Camera-type eye (tissue), 1 donor: Measurements from ENCODE around the gene GIT1. TPM values are rescaled to one million over a fixed set of nuclear protein-coding genes. Genes with fewer than 3 reads are reported as not detected.

Source experiments
- total RNA-seq: library from RNA; depleted of rRNA; stranded (reverse); fragments of >200 nt; gene quantifications from one replicate; pipeline ENCODE4 v1.2.3, GENCODE V29; 2014

Gene GIT1, protein sequence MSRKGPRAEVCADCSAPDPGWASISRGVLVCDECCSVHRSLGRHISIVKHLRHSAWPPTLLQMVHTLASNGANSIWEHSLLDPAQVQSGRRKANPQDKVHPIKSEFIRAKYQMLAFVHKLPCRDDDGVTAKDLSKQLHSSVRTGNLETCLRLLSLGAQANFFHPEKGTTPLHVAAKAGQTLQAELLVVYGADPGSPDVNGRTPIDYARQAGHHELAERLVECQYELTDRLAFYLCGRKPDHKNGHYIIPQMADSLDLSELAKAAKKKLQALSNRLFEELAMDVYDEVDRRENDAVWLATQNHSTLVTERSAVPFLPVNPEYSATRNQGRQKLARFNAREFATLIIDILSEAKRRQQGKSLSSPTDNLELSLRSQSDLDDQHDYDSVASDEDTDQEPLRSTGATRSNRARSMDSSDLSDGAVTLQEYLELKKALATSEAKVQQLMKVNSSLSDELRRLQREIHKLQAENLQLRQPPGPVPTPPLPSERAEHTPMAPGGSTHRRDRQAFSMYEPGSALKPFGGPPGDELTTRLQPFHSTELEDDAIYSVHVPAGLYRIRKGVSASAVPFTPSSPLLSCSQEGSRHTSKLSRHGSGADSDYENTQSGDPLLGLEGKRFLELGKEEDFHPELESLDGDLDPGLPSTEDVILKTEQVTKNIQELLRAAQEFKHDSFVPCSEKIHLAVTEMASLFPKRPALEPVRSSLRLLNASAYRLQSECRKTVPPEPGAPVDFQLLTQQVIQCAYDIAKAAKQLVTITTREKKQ
- 32.7 TPM for total RNA-seq

DNA sequence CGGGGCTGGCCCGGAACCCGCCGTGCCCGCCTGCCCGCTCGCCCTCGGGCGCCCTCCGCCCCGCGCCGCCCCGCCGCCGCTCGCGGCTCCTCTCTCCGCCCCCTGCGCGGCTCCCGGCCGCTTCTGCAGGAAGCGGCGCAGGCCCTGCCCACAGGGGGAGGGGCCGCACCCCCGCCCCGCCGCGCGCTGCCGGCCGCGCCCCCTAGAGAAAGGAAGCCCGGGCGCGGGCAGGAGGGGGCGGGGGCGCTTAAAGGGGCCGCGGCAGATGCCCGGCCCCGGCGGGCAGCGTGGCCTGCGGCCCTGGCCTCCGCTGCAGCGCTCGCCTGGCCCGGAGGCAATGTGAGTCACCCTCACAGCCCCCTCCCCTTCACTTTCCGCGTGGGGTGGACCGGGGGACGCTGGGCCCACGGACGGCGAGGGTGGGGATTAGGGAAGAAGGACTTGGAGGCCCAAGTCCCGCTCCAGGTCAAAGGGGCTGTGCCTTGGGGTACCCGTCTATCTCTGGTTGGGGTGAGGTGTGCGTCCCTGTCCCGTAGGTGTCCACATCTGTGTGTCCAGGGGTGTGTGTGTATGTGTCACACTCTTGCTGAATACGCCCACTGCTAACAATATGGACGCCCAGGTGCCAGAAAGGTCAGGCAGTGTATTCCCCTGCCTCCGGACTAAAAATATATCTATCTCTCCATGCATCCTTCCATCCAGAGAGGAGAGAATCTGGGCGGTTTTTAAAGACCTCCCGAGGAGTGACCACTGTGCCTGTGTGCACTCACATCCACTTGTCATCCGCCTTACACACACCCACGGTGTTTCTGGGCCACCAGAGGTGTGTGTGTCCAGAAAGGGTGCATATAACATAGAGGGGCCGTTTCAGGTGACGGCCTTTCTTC, at the start of gene GIT1:
TSS of gene GIT1 (minus strand) at position 125 of the 887 bp plus-strand sequence. CDS start 270 bp downstream, outside the sequence.

DNA sequence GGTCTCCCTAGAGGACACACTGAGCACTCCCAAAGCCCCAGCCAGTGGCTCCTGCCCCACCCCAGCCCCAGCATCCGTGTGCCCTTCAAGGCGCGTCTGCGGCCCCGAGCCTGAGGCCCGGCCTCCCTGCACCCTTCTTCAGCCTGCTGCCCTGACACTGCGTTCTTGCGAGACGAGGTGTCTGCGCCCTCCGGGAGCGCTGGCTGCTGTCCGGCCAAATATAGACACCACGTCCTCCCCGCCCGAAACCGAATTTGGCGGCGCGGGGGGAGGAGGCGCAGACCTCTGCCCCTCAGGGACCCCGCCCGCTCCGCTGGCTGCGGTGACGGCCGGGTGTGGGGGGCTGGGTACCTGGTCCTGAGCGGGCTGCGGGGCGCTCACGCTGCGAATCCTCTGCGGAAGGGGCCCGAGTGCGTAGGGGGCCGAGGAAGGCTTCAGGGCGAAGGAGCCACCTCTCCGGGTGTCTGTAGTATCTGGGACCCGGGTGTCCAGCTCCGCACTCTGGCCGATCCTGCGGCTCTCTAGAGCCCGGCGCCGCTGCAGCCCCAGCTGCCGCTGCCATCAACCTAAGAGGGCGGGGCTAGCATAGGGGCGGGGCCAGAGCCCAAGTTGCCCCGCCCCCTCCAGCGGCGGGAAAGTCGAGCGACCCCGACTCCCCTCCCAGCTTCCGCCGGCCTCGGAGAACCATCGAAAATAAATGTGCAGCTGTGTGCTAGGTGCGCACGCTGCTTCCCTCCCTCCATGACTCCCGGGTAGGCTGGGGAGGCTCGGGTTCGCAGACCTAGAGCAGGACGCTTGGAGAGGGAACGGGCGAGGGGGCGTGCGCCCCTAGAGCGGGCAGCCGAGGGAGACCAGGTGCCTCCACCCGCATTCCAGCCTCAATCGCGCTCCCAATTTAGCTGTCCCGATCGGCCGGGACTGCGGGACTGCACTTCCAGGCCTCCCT, 33.2 kb upstream of the GIT1 start, which contains the start of gene CORO6:
TSS of gene CORO6 (minus strand) at position 576 of the 946 bp plus-strand sequence. CDS start 1,491 bp downstream, outside the sequence.

DNA sequence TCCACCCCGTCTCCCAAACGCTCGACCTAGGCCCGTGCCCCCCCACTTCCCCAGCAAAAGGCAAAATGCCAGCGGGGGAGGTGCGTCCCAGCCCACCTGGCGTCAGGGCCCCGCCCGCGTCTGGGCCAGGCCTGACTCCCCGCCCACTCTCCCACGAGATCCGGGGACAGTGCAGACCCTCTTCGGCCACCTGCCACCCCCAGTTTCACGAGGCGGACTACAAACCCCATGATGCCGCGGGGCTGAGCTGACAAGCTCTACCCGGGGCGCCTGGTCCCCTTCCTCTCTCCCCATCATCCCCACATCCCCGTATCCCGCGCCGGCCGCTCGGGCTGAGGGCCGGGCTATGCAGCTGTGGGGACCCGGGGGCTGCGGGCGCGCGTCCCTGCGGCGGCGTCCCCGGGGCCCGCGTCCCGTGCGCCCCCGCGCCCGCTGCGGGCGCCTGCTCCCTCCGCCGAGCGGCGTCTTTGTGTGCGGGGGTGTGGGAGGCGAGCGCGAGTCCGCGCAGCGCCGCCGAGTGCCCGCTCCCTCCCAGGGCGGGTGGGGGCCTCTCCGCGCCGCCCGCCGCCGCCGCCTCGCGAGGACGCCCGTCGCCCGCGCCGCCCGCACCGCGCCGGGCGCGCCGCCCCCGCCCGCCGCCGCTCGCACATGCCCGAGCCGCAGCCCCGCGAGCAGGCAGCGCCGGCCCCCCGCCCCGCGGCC, 3.6 kb upstream of the GIT1 start, which contains the start of gene ANKRD13B:
TSS of gene ANKRD13B (plus strand) at position 283 of the 702 bp plus-strand sequence. CDS start 490 bp downstream, outside the sequence.

DNA sequence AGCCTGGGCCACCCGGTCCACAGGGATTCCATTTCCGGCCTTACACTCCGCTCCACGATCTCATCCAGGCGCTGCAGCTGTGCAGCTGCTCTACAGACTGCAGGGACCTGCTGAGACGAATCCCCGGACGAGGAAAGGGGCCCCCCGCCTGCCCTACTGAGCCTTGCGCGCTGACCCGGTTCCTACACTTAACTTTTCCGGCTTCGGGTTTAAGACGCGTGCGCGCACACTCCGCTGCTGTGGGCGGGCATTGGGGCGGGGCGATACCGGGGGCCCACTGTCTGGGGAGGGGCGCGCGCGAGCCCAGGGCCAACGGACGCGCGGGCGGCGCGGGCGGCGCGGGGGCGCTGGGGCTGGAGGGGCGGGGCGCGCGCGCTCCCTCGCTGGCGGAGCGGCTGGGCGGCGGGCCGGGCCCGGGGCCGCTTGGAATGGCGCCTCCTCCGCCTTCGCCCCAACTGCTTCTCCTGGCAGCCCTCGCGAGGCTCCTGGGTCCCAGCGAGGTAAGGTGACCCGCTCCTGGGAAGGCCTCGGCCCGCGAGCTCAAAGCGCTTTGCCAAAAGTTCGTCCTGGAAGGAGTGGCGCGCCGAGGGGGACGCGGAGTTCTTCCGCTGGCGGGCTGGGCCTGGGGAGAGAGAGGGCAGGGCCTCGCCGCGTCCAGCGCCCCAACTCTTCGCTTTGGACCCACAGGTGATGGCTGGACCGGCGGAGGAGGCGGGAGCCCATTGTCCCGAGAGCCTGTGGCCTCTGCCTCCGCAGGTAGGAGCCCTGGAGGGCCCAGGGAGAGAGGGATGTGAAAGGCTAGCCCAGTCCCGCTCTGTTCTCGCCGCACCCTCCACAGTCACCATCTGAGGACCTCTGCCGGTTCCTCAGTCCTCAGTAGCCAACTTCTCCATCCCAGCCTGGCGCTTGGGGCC, 20.9 kb downstream of the GIT1 start, which contains the start of gene TP53I13:
TSS of gene TP53I13 (plus strand) at position 371 of the 914 bp plus-strand sequence. CDS start at position 429, 58 bp downstream.

DNA sequence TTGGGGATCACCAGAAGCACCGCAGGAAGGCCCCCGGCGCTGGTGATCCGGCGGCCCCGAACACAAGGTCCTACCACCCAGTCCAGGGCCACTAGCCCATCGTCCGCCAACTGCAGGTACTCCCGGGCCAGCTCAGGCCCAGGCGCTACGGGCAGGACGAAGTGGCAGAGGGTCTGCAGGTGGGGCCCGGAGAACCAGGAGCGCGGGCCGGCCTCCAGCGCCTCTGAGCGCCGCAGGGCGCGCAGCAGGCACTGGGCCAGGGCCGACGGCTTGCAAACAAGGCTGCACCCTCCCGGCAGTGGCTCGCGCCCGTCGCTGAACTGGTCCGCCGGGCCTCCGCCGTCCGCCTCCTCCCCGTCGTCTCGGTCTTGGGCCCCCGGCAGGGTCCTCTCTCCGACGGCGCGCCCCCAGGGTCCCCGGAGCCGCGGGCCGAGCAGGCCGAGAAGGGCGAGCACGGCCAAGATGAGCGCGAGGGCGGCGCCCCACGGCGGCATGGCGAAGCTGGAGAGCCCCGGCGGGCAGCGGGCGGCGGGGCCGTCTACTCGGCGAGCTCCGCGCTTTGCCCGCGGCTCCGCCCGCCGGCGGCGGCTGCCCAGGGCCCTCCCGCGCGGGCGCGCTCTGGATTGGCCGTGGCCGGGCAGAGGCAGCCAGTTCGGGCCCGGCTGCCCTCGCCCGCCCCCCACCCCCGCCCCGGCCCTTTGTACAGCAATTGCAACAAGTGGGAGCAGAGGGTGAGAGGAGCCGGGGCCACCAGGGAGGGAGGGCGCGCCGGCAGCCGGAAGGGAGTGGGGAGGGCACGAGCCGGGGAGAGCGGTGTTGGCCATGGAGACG, 22.8 kb downstream of the GIT1 start, which contains the start of gene ABHD15:
TSS of gene ABHD15 (minus strand) at position 565 of the 831 bp plus-strand sequence. CDS start at position 494, 71 bp downstream.

Other genes starting within 250 kb of the GIT1 start
- 120 TPM for gene TAOK1, start 199.3 kb downstream of the GIT1 start, total RNA-seq
- gene ABHD15, start 22.6 kb downstream of the GIT1 start, total RNA-seq, result 13.6 TPM
- gene TP53I13, start 20.9 kb downstream of the GIT1 start, total RNA-seq, result 34.4 TPM
- gene ANKRD13B, start 3.5 kb upstream of the GIT1 start, total RNA-seq, result 22.0 TPM
- gene CORO6, start 33.3 kb upstream of the GIT1 start, total RNA-seq, result 10.8 TPM